ES-I3 (cell line): Measurements from ENCODE around the gene CHD2.

Experiments
- H3K36me3 ChIP-seq: 2 replicates; pipeline ENCODE4 v1.6.1; 2013; ENCODE audit warnings: mild to moderate bottlenecking, low read length, control low read depth, moderate library complexity; ENCODE audit not compliant: insufficient read depth
- H3K4me1 ChIP-seq: 2 replicates; pipeline ENCODE4 v1.6.1; 2013; ENCODE audit warnings: mild to moderate bottlenecking, control low read depth, low read length; ENCODE audit not compliant: insufficient read depth
- H3K9ac ChIP-seq: 2 replicates; pipeline ENCODE4 v1.6.1; 2013; ENCODE audit warnings: low read depth, mild to moderate bottlenecking, low read length, moderate library complexity
- H3K9me3 ChIP-seq: 2 replicates; pipeline ENCODE4 v1.6.1; 2013; ENCODE audit warnings: mild to moderate bottlenecking, low read length, moderate library complexity; ENCODE audit not compliant: control insufficient read depth, insufficient read depth

The CHD2 gene

GRCh38 chr15:93001881-93002280, 101.8 kb downstream of the CHD2 start:
- no peaks in the 10 kb centered on the region for H3K4me1 ChIP-seq
- no peaks in the 10 kb centered on the region for H3K9me3 ChIP-seq
- H3K36me3 ChIP-seq = peaks cover 63% of the 10 kb centered on the region
- no peak overlapping the region for H3K9ac ChIP-seq

GRCh38 chr15:93005133-93005532, 105.0 kb downstream of the CHD2 start:
- no peak overlapping the region for H3K9ac ChIP-seq
- H3K36me3 ChIP-seq = peaks cover 58% of the 10 kb centered on the region
- H3K9me3 ChIP-seq = no peaks in the 10 kb centered on the region
- no peaks in the 10 kb centered on the region for H3K4me1 ChIP-seq

- Histone ChIP-seq H3K36me3 (peaks cover 62% of the 10 kb centered on the region), H3K4me1 (no peaks in the 10 kb centered on the region), H3K9me3 (no peaks in the 10 kb centered on the region), H3K9ac (no peak overlapping the region)
Measured at GRCh38 chr15:93007994-93008393, 107.9 kb downstream of the CHD2 start.

- Histone ChIP-seq H3K9ac (no peak overlapping the region), H3K4me1 (no peaks in the 10 kb centered on the region), H3K9me3 (no peaks in the 10 kb centered on the region), H3K36me3 (peaks cover 76% of the 10 kb centered on the region)
Measured at GRCh38 chr15:93012786-93013185, 112.7 kb downstream of the CHD2 start.

GRCh38 chr15:93017526-93017925, 117.4 kb downstream of the CHD2 start:
- Histone ChIP-seq H3K4me1 (no peaks in the 10 kb centered on the region), H3K9ac (no peak overlapping the region), H3K36me3 (peaks cover 76% of the 10 kb centered on the region), H3K9me3 (no peaks in the 10 kb centered on the region)

- Histone ChIP-seq H3K36me3 (peaks cover 74% of the 10 kb centered on the region), H3K4me1 (no peaks in the 10 kb centered on the region), H3K9ac (no peak overlapping the region), H3K9me3 (no peaks in the 10 kb centered on the region)
Measured at GRCh38 chr15:93018574-93018973, 118.5 kb downstream of the CHD2 start.

- Histone ChIP-seq H3K9me3 (no peaks in the 10 kb centered on the region), H3K36me3 (peaks cover 76% of the 10 kb centered on the region), H3K4me1 (no peaks in the 10 kb centered on the region), H3K9ac (no peak overlapping the region)
Measured at GRCh38 chr15:93019090-93019489, 119.0 kb downstream of the CHD2 start.

GRCh38 chr15:93019971-93020370, 119.8 kb downstream of the CHD2 start:
- H3K4me1 ChIP-seq = no peaks in the 10 kb centered on the region
- H3K9me3 ChIP-seq = no peaks in the 10 kb centered on the region
- H3K36me3 ChIP-seq = peaks cover 75% of the 10 kb centered on the region
- H3K9ac ChIP-seq = no peak overlapping the region

GRCh38 chr15:93020976-93021772, 121.0 kb downstream of the CHD2 start:
- peaks cover 68% of the 10 kb centered on the region for H3K36me3 ChIP-seq

GRCh38 chr15:93024293-93024692, 124.2 kb downstream of the CHD2 start:
- Histone ChIP-seq H3K4me1 (peaks cover 4% of the 10 kb centered on the region; the same call in 1 of the 2 replicates), H3K9ac (no peak overlapping the region), H3K36me3 (peaks cover 50% of the 10 kb centered on the region), H3K9me3 (no peaks in the 10 kb centered on the region)

More at GRCh38 chr15:93020976-93021772, 121.0 kb downstream of the CHD2 start:
- H3K9ac ChIP-seq = no peak overlapping the region
- no peaks in the 10 kb centered on the region for H3K9me3 ChIP-seq
- no peaks in the 10 kb centered on the region for H3K4me1 ChIP-seq

GRCh38 chr15:93024716-93025624, 124.8 kb downstream of the CHD2 start:
- Histone ChIP-seq H3K9ac (no peak overlapping the region), H3K9me3 (no peaks in the 10 kb centered on the region), H3K36me3 (peaks cover 43% of the 10 kb centered on the region), H3K4me1 (peaks cover 11% of the 10 kb centered on the region; the same call in 1 of the 2 replicates)

GRCh38 chr15:93025625-93025982, 125.5 kb downstream of the CHD2 start:
- Histone ChIP-seq H3K9me3 (no peaks in the 10 kb centered on the region), H3K9ac (no peak overlapping the region), H3K36me3 (peaks cover 37% of the 10 kb centered on the region), H3K4me1 (peaks cover 16% of the 10 kb centered on the region; the same call in 1 of the 2 replicates)

- H3K36me3 ChIP-seq = peaks cover 30% of the 10 kb centered on the region
- no peak overlapping the region for H3K9ac ChIP-seq
- H3K4me1 ChIP-seq = peaks cover 16% of the 10 kb centered on the region; the same call in 1 of the 2 replicates
- H3K9me3 ChIP-seq = no peaks in the 10 kb centered on the region
Measured at GRCh38 chr15:93026380-93026817, 126.3 kb downstream of the CHD2 start.

GRCh38 chr15:93027413-93027812, 127.3 kb downstream of the CHD2 start:
- no peaks in the 10 kb centered on the region for H3K9me3 ChIP-seq
- H3K4me1 ChIP-seq = peaks cover 16% of the 10 kb centered on the region; the same call in 1 of the 2 replicates
- H3K36me3 ChIP-seq = peaks cover 25% of the 10 kb centered on the region; the same call in 1 of the 2 replicates
- no peak overlapping the region for H3K9ac ChIP-seq
